GM12874 (cell line): ENCODE data around the gene TMEM38B.

Experiments used
- TF ChIP-seq, protein P1 (sequence below): IDR thresholded peaks from 2 replicates; pipeline ENCODE4 v1.5.1; 2011; ENCODE audit warnings: low read depth, mild to moderate bottlenecking, control low read depth, low read length, moderate library complexity; ENCODE audit not compliant: insufficient read depth

TMEM38B gene

DNA sequence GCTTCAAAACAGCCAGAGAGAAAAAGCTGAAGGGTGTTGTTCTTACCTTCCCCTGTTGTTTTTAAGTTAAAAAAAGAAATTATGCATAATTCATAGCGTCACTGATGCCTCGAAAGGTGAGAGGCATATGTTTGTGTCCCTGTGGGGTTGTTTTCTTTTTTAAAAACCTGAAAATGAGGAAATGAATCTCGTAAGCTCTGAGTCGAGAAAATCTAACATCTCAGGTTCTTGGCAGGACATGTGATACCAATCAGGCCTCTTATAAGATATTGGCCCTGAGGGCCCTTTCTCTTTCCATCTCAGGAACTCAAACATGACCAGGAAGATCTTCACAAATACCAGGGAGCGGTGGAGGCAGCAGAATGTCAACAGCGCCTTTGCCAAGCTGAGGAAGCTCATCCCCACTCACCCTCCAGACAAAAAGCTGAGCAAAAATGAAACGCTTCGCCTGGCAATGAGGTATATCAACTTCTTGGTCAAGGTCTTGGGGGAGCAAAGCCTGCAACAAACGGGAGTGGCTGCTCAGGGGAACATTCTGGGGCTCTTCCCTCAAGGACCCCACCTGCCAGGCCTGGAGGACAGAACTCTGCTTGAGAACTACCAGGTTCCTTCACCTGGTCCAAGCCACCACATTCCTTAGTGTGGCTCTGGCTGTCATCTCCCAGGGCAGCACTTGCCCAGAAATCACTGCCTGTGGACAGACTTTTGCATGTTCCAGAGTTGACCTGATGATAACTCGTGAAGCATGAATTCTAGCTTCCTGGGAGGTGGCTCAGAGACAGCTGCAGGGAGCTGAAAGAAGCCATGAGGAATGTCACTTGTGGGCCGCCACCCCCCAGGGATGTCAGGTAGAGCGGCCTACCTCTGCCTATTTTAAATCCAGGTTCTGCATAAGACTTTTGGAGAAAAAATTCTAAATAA, 31.9 kb upstream of the TMEM38B start, which contains the start of gene TAL2:
TAL2 (plus strand) TSS at position 274 of the 921 bp plus-strand sequence; CDS start at position 314, 40 bp downstream.
- TF ChIP-seq, protein P1, sequence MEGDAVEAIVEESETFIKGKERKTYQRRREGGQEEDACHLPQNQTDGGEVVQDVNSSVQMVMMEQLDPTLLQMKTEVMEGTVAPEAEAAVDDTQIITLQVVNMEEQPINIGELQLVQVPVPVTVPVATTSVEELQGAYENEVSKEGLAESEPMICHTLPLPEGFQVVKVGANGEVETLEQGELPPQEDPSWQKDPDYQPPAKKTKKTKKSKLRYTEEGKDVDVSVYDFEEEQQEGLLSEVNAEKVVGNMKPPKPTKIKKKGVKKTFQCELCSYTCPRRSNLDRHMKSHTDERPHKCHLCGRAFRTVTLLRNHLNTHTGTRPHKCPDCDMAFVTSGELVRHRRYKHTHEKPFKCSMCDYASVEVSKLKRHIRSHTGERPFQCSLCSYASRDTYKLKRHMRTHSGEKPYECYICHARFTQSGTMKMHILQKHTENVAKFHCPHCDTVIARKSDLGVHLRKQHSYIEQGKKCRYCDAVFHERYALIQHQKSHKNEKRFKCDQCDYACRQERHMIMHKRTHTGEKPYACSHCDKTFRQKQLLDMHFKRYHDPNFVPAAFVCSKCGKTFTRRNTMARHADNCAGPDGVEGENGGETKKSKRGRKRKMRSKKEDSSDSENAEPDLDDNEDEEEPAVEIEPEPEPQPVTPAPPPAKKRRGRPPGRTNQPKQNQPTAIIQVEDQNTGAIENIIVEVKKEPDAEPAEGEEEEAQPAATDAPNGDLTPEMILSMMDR: no peak

DNA sequence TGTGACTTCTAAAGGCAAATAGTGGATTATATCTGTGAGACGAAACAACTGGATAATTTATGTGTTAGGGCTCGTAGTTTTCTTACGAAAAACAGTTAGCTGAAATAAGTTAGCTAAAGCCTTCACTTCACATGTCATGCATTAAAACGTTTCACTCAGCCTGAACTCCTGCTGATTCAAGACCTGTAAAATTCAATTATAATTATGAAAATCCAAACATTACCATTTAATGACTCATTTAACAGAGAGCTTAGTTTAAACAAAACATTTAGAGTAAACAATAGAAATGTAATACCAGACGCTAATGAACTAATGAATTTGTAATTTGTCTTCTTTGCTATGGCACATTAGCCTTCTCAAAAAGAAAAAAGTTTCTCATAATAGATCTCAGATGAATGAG, 30.4 kb upstream of the TMEM38B start:
- TF ChIP-seq, protein P1: no peak

DNA sequence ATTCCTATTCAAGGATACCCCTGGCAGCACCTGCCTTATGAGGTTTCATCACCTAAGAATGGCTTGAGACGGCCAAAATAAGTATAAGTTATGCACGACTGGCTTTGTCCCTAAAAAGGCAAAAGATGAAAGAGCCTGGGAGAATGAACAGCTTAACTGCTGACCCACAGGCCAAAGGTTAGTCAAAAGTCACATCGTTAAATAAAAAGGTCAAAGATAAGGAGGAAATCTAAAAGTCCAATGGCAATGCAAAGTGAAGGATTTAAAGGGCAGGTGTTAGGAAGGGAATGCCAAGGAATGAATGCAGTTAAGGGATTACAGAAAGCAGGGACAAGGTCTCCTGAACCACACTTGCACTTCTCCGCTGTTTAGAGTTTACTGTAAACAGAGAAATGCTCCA, 26.5 kb upstream of the TMEM38B start:
- TF ChIP-seq, protein P1: no peak

DNA sequence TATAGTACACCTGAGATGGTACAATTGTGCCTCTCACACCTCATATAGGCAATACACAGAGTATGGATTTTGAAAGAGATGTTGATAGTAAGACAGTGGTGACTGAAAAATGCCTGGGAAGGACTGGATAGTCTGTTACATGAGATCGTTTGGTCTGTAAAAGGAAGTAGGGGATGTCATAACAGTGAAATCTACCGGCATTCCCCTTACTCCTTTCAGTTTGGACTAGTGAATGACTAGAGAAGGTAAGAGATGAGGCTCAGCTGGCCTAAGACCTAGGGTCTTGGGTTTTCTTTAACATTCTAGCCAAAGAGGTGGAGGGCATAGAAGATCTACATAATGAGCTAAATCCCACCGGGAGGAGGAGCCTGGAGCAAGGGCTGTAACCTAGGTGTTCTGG, 24.0 kb upstream of the TMEM38B start:
- TF ChIP-seq, protein P1: no peak

DNA sequence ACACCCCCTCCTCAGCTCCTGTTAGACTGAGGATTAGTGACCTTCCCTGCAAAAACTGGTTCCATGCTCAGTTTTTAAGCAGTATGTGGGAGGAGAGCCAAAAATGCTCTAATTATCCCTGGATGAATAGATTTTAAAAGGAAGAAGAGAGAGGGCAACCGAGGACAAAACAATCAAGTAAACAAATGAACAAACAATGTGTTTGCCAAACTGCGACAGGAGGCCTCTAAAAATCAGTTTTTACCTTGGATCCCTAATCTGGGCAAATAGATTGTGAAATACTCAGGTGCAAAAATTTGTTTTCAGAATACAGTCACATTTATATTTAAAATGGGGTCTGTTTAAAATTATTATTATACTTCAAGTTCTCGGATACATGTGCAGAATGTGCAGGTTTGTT, 23.6 kb upstream of the TMEM38B start:
- TF ChIP-seq, protein P1: no peak

DNA sequence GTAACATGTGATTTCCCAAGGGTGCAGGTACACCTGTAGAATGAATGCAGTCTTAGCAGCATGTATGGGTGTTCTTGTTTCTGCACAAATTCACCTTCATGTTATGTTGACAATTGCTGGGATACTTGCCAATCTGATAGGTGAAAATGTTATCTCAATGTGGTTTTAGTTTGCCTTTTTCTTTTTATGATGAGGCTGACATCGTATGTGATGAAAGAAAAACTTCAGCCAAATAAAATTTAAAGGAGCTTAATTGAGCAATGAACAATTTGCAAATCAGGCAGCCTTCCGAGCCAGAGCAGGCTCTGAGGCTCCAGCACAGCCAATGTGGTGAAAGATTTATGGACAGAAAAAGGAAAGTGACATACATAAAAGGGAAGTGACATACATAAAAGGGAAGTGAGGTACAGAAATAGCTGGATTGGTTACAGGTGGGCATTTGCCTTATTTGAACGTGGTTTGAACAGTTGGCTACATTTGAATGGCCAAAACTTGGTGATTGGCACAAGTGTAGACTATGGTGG, 21.6 kb upstream of the TMEM38B start:
- TF ChIP-seq, protein P1: no peak

DNA sequence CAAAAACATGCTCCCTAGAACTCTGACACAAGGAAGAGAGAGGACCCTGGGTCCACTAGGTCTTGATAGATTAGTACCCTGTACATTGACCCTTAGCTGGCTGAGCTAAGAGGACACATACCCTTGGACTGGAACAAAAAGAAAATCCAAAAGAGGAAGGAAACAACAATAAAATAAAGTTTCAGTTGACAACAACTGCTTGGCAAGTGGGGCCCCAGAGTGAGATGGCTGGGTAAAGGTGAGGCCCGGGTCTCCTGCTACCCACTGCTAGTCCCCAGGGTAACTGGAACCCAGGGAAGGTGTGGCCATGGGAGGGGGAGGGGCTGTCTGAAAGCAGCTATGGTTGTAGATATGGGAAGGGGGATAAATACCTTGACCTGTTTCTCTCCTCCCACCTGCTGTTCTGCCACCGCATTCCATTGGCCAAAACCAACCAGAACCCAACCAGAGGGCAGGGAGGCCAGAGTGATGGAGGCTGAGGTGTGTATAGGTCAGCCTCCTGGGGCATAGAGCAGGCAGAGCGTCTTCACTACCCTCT, 20.4 kb upstream of the TMEM38B start:
- TF ChIP-seq, protein P1: no peak
